Astrocyte (in vitro differentiated cells and primary cell): ENCODE results near the gene GORASP2.

ENCODE experiments used
- CTCF ChIP-seq: IDR thresholded peaks from 2 replicates; pipeline ENCODE4 v1.5.1; 2011; ENCODE audit warnings: low read depth, mild to moderate bottlenecking, inconsistent platforms, low read length, moderate library complexity; ENCODE audit not compliant: insufficient read depth
- EZH2 ChIP-seq: IDR thresholded peaks from 2 replicates; pipeline ENCODE4 v1.6.1; 2012; ENCODE audit warnings: mild to moderate bottlenecking, low read length, inconsistent platforms; ENCODE audit not compliant: insufficient read depth

- TF ChIP-seq CTCF (no peak), EZH2 (no peak)
Observed at GRCh38 chr2:170925923-170926322, 3.1 kb upstream of the GORASP2 start.
